Measurements from ENCODE around the gene MYO3B.

The MYO3B gene

DNA sequence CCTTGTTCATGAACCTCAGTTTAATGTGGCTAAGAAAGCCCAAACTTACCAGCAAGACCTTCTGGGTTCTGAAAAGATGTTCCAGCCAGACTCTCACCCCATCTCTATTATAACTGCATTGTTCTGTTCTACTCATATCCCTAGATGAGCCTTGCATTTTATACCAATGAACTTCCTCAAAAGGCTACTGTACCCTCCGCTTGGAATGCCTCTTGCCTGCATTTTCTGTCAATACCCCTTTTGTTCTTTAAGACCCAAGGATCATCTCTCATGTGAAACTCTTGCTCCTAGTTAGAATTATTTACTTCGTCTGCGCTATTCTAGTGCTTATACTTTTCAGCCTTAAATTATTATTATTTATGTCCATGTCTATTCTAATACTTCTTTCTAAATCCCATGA, 181.5 kb downstream of the MYO3B start:
- H4K20me1 ChIP-seq (ENCODE audit: insufficient read depth, low read length) = peaks cover 5% of the 10 kb centered on the region; the same call in 1 of the 2 replicates
- TF ChIP-seq, protein P1, sequence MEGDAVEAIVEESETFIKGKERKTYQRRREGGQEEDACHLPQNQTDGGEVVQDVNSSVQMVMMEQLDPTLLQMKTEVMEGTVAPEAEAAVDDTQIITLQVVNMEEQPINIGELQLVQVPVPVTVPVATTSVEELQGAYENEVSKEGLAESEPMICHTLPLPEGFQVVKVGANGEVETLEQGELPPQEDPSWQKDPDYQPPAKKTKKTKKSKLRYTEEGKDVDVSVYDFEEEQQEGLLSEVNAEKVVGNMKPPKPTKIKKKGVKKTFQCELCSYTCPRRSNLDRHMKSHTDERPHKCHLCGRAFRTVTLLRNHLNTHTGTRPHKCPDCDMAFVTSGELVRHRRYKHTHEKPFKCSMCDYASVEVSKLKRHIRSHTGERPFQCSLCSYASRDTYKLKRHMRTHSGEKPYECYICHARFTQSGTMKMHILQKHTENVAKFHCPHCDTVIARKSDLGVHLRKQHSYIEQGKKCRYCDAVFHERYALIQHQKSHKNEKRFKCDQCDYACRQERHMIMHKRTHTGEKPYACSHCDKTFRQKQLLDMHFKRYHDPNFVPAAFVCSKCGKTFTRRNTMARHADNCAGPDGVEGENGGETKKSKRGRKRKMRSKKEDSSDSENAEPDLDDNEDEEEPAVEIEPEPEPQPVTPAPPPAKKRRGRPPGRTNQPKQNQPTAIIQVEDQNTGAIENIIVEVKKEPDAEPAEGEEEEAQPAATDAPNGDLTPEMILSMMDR (IDR thresholded peaks at IDR 0.05; ENCODE audit: borderline replicate concordance, extremely low read depth, low read length, poor library complexity, severe bottlenecking) = no peak
- TF ChIP-seq EZH2 (IDR thresholded peaks at IDR 0.05; ENCODE audit: borderline replicate concordance, low read depth, low read length, severe bottlenecking) = no peak
- H3K4me2 ChIP-seq (ENCODE audit: insufficient read depth, low read length) = no peak overlapping the region
- peaks cover 33% of the 10 kb centered on the region for H3K27me3 ChIP-seq (ENCODE audit: insufficient read depth, low read length, poor library complexity)
- ATAC-seq (ENCODE audit: insufficient read depth, low read depth) (no peak), DNase-seq (no peak)
- no peaks in the 10 kb centered on the region for H3K9me3 ChIP-seq (ENCODE audit: insufficient read depth, low read length, severe bottlenecking)
- H3K27ac ChIP-seq (ENCODE audit: low read length) = no peak overlapping the region
- no peaks in the 10 kb centered on the region for H3K36me3 ChIP-seq (ENCODE audit: insufficient read depth, low read length)
- no peak overlapping the region for H3K9ac ChIP-seq (ENCODE audit: low read depth, low read length)
- no peaks in the 10 kb centered on the region for H3K79me2 ChIP-seq (ENCODE audit: insufficient read depth, low read length)
- peaks cover 12% of the 10 kb centered on the region for H3K4me1 ChIP-seq (ENCODE audit: insufficient read depth, low read length)
- no peak overlapping the region for H2AFZ ChIP-seq (ENCODE audit: low read depth, low read length)
- no peak overlapping the region for H3K4me3 ChIP-seq (ENCODE audit: low read depth in 1 of 2, low read length in 2 of 2)

DNA sequence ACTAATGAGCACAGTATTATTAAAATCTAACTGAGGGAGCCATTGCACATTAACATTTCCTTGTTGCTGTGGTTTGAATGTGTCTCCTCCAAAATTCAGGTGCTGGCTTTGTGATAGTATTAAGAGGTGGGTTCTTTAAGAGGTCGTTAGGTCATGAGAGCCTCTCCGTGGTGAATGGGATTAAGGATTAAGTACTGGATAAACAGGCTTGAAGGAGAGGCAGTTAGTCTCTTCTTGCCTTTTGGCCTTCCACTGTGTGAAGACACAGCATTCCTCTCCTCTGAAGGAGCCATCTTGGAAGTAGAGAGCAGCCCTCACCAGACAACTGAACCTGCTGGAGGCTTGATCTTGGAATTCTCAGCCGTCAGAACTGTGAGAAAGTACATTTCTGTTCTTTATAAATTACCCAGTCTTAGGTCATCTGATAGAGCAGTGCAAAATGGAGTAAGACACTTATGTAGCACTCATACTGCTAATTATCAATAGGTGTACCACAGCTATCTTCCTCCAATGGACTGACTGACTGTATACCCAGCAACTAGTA, 182.7 kb downstream of the MYO3B start:
- Histone ChIP-seq H3K36me3 (ENCODE audit: insufficient read depth, low read length) (no peaks in the 10 kb centered on the region), H3K79me2 (ENCODE audit: insufficient read depth, low read length) (no peaks in the 10 kb centered on the region), H3K9me3 (ENCODE audit: insufficient read depth, low read length, severe bottlenecking) (no peaks in the 10 kb centered on the region), H4K20me1 (ENCODE audit: insufficient read depth, low read length) (peaks cover 5% of the 10 kb centered on the region; the same call in 1 of the 2 replicates), H2AFZ (ENCODE audit: low read depth, low read length) (no peak overlapping the region), H3K27ac (ENCODE audit: low read length) (no peak overlapping the region), H3K4me2 (ENCODE audit: insufficient read depth, low read length) (no peak overlapping the region), H3K9ac (ENCODE audit: low read depth, low read length) (no peak overlapping the region), H3K27me3 (ENCODE audit: insufficient read depth, low read length, poor library complexity) (peaks cover 40% of the 10 kb centered on the region), H3K4me3 (ENCODE audit: low read depth in 1 of 2, low read length in 2 of 2) (no peak overlapping the region), H3K4me1 (ENCODE audit: insufficient read depth, low read length) (peaks cover under 1% of the 10 kb centered on the region)
- DNase-seq (no peak), ATAC-seq (ENCODE audit: insufficient read depth, low read depth) (no peak)
- TF ChIP-seq, protein P1 (IDR thresholded peaks at IDR 0.05; ENCODE audit: borderline replicate concordance, extremely low read depth, low read length, poor library complexity, severe bottlenecking) = no peak
- no peak for TF ChIP-seq EZH2 (IDR thresholded peaks at IDR 0.05; ENCODE audit: borderline replicate concordance, low read depth, low read length, severe bottlenecking)

DNA sequence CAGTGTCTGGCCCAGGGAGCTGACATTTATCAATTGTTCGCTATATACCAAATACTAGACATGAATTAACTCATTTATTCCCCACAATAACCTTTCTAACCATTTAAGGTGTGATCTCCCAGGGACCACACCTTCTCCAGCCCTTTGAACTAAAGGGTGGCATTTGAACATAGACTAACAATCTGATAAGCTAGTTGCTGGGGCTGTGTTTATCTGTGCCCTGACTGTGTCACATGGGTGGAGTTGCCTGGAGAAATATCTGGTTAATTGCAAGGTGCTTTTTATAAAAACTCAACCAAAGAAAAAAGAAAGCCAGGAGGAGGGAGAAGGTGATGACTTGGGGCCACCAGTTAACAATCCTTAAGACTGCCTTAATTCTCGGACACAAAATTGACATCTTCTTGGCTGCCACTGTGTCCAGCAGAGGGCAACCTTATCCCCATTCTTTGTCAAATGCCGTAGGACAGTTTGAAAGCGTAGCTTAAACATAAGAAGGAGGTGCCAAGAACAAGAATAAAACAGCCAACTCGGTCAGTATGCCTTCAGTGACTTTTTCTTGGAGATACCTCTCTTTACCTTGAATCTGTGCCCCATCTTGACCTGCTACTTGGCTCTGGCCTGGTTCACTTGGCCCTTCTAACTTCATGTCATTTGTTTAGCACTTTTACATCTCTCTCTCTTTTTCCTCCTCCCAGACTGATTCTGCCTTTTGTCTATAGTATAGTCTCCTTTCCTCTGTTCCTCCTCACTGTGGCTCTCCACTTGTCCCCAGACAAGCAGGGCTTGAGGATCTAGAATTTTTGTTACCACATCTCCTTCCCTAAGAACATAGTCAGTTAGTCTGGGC, 183.4 kb downstream of the MYO3B start:
- ATAC-seq (ENCODE audit: insufficient read depth, low read depth) = peak; percentile 91

More for the DNA sequence above, 183.4 kb downstream of the MYO3B start:
- peaks cover 46% of the 10 kb centered on the region for H3K27me3 ChIP-seq (ENCODE audit: insufficient read depth, low read length, poor library complexity)
- H3K4me3 ChIP-seq (ENCODE audit: low read depth in 1 of 2, low read length in 2 of 2) = no peak overlapping the region
- no peak overlapping the region for H3K27ac ChIP-seq (ENCODE audit: low read length)
- H3K9ac ChIP-seq (ENCODE audit: low read depth, low read length) = no peak overlapping the region
- H3K36me3 ChIP-seq (ENCODE audit: insufficient read depth, low read length) = no peaks in the 10 kb centered on the region
- DNase-seq = peak; percentile 55
- peaks cover 5% of the 10 kb centered on the region; the same call in 1 of the 2 replicates for H4K20me1 ChIP-seq (ENCODE audit: insufficient read depth, low read length)
- no peak overlapping the region for H2AFZ ChIP-seq (ENCODE audit: low read depth, low read length)
- no peaks in the 10 kb centered on the region for H3K4me1 ChIP-seq (ENCODE audit: insufficient read depth, low read length)
- no peak for TF ChIP-seq EZH2 (IDR thresholded peaks at IDR 0.05; ENCODE audit: borderline replicate concordance, low read depth, low read length, severe bottlenecking)
- TF ChIP-seq, protein P1 (IDR thresholded peaks at IDR 0.05; ENCODE audit: borderline replicate concordance, extremely low read depth, low read length, poor library complexity, severe bottlenecking) = peak; percentile 84
- no peak overlapping the region for H3K4me2 ChIP-seq (ENCODE audit: insufficient read depth, low read length)
- H3K9me3 ChIP-seq (ENCODE audit: insufficient read depth, low read length, severe bottlenecking) = no peaks in the 10 kb centered on the region
- H3K79me2 ChIP-seq (ENCODE audit: insufficient read depth, low read length) = no peaks in the 10 kb centered on the region

Measured in DND-41 (cell line).